Uterus (tissue), 2 donors: ENCODE data around the gene EIF4A2.

Experiments
- CTCF ChIP-seq, 4 experiments: fragments of 200-600 bp in 2 of 4; fragments of 450-650 bp in 2 of 4; sonication (generic) in 2 of 4; IDR thresholded peaks; one replicate each; pipeline ENCODE4 v1.5.1; 2016 to 2019; ENCODE audit warnings: antibody characterized with exemption in 4 of 4, mild to moderate bottlenecking in 2 of 4, moderate library complexity in 1 of 4
- POLR2A ChIP-seq, 2 donors: fragments of 450-650 bp; IDR thresholded peaks; one replicate each; pipeline ENCODE4 v1.6.1; 2016; ENCODE audit warnings: antibody characterized with exemption in 2 of 2, mild to moderate bottlenecking in 1 of 2, moderate library complexity in 1 of 2

- no peak for TF ChIP-seq CTCF (IDR thresholded peaks at IDR 0.05)
- no peak for TF ChIP-seq POLR2A (IDR thresholded peaks at IDR 0.05)
Measured at GRCh38 chr3:186832276-186832675, 48.9 kb downstream of the EIF4A2 start.
